Gastrocnemius medialis (tissue), 4 donors: ENCODE data around the gene CD7.
A peak's percentile ranks its signal among the peaks of the same experiment; 100 is the strongest.

ENCODE experiments used
- CTCF ChIP-seq, 5 experiments: fragments of 450-650 bp in 3 of 5; fragments of 200-600 bp in 2 of 5; sonication (generic) in 2 of 5; IDR thresholded peaks in 4 of 5; conservative IDR thresholded peaks in 1 of 5; 1 replicate in 4 of 5; 2 replicates in 1 of 5; pipeline ENCODE4 v1.5.1; 2016 to 2019; ENCODE audit warnings: antibody characterized with exemption in 5 of 5, mild to moderate bottlenecking in 3 of 5, moderate library complexity in 3 of 5
- POLR2A ChIP-seq, 2 donors: fragments of 450-650 bp; IDR thresholded peaks; one replicate each; pipeline ENCODE4 v1.6.1; 2017; ENCODE audit warnings: antibody characterized with exemption in 2 of 2, mild to moderate bottlenecking in 2 of 2, moderate library complexity in 2 of 2

- TF ChIP-seq POLR2A (IDR thresholded peaks at IDR 0.05) (no peak), CTCF (IDR thresholded peaks at IDR 0.05 in 4 of 5, conservative IDR thresholded peaks at IDR 0.05 in 1 of 5) (peak; percentile 89 to 98 (median 97))
Observed at GRCh38 chr17:82351713-82352488, 34.5 kb upstream of the CD7 start.
